Testis (tissue), 3 donors: Measurements from ENCODE around the gene DNHD1. TPM values are rescaled to one million over a fixed set of nuclear protein-coding genes. Genes with fewer than 3 reads are reported as not detected.

Experiments used
- DNase-seq: peaks from one replicate; pipeline ENCODE4 v3.0.0-alpha.2; 2019
- H3K27ac ChIP-seq, 2 donors: fragments of 200-600 bp; sonication (generic); one replicate each; pipeline ENCODE4 v1.5.1; 2019
- H3K27me3 ChIP-seq: fragments of 200-600 bp; sonication (generic); one replicate; pipeline ENCODE4 v1.5.1; 2019
- H3K36me3 ChIP-seq: fragments of 200-600 bp; sonication (generic); one replicate; pipeline ENCODE4 v1.5.1; 2017; ENCODE audit warnings: low read depth; ENCODE audit errors: missing control alignments
- H3K4me1 ChIP-seq: fragments of 200-600 bp; sonication (generic); one replicate; pipeline ENCODE4 v1.5.1; 2019
- H3K4me3 ChIP-seq, 2 donors: fragments of 200-600 bp; sonication (generic); one replicate each; pipeline ENCODE4 v1.5.1; 2017 to 2019
- H3K9me3 ChIP-seq: fragments of 200-600 bp; sonication (generic); one replicate; pipeline ENCODE4 v1.5.1; 2017
- CTCF ChIP-seq, 3 experiments: fragments of 450-650 bp in 2 of 3; fragments of 200-600 bp in 1 of 3; sonication (generic) in 1 of 3; IDR thresholded peaks; one replicate each; pipeline ENCODE4 v1.5.1; 2016 to 2019; ENCODE audit warnings: antibody characterized with exemption in 3 of 3, mild to moderate bottlenecking in 2 of 3, moderate library complexity in 1 of 3
- POLR2A ChIP-seq: fragments of 450-650 bp; IDR thresholded peaks from one replicate; pipeline ENCODE4 v1.6.1; 2017; ENCODE audit warnings: antibody characterized with exemption, mild to moderate bottlenecking, moderate library complexity
- WGBS, 2 donors: methylation state at CpG; one replicate each; pipeline ENCODE4 v1.1.5; 2018; 5-methylcytosine and 5-hydroxymethylcytosine counted together
- intact Hi-C: fragments of 100-400 bp; cut with DNase I; formaldehyde crosslinking; loops from one replicate; pipeline ENCODE4 v1.15.1; 2023; ENCODE audit warnings: low total_unique reads
- polyA plus RNA-seq: library from polyadenylated mRNA; stranded (reverse); fragments of 350-450 nt; fragmentation: Illumina TruSeq; extraction: RNeasy Lipid Tissue Mini Kit (QIAGEN cat#74804); gene quantifications from one replicate; pipeline ENCODE4 v1.2.3, GENCODE V29; 2014; ENCODE audit warnings: low read depth, low replicate concordance; ENCODE audit not compliant: insufficient read depth
- total RNA-seq, 2 donors: library from RNA; depleted of rRNA; stranded (reverse); fragments of >200 nt; gene quantifications; one replicate each; pipeline ENCODE4 v1.2.3, GENCODE V29; 2016

The DNHD1 gene
- total and polyA plus RNA-seq, 3 donors from 2014 or later = 66.3 to 103 (median 83.2) TPM

DNA sequence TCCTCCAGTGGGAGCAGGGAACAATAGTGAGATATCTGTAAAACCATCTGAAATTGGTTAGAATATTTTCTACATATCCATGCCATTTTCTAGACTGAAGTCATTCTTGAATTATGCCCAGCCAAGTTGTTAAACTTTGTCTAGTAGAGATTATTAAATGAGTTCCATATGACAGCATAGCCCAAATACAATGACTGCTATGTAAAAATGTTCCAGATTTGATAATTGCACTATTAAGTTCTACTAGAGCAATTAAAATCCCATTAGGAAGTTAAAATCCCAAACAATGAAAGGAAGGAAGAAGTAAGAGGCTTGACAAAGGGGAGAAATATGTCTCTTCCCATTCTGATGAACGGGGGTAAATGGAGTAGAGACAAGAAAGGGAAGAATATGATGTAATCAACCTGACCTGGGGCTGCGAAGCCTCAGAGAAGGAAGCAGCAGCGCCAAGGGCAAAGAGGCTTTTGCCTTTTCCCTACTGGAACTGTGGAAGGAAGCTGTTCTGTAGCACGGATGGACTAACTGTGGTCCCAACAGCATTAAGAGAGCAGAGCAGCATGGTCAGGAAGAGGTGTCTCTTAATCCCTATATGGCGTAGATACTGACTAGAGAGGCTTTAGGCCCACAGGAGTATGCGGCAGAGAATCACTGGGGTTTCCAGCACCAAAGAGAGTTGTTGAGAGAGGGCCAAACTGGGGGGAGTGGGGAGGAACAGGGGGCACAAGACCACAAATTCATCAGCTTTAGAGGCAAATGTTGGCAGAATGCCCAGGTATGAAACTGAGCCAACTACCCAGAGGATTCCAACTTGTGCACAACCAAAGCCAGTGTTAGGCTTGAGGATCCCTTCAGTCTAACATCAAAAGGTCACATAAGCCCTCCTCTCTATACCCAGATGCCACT lies 79.6 kb downstream of the DNHD1 start:
- no peak for DNase-seq
- intact Hi-C loops = no loop called here
- Histone ChIP-seq H3K9me3 (no peaks in the 10 kb centered on the region), H3K4me1 (no peaks in the 10 kb centered on the region), H3K27ac (no peak overlapping the region), H3K36me3 (no peaks in the 10 kb centered on the region), H3K4me3 (no peak overlapping the region), H3K27me3 (no peaks in the 10 kb centered on the region)
- TF ChIP-seq POLR2A (no peak), CTCF (IDR thresholded peaks at IDR 0.05) (no peak)
- 58 to 68% methylated on average over 5 of the region's 6 CpGs for WGBS, 2 donors

GRCh38 chr11:6578134-6578533 lies 81.1 kb downstream of the DNHD1 start:
- Histone ChIP-seq H3K4me1 (no peaks in the 10 kb centered on the region), H3K27me3 (no peaks in the 10 kb centered on the region), H3K4me3 (no peak overlapping the region), H3K9me3 (no peaks in the 10 kb centered on the region), H3K36me3 (no peaks in the 10 kb centered on the region), H3K27ac (no peak overlapping the region)
- 92 to 100% methylated on average over 1 of the region's 1 CpG for WGBS, 2 donors
- intact Hi-C loops = no loop called here
- no peak for DNase-seq
- no peak for TF ChIP-seq POLR2A
- no peak for TF ChIP-seq CTCF (IDR thresholded peaks at IDR 0.05)

DNA sequence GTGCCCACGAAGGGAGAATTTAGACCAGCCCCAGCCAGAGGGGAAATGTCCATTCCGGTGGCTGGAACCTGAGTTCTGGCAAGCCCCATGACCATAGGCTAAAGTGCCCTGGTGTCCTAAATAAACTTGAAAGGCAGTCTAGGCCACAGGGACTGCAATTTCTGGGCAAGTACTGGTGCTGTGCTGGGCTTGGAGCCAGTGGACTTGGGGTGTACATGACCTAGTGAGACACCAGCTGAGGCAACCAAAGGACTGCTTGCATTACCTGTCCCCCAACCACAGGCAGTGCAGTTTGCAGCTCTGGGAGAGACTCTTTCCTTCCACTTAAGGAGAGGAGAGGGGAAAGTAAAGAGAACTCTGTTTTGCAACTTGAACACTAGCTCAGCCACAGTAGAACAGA lies 82.6 kb downstream of the DNHD1 start:
- intact Hi-C loops = no loop called here
- H3K4me3 ChIP-seq = no peak overlapping the region
- H3K27ac ChIP-seq = no peak overlapping the region
- no peaks in the 10 kb centered on the region for H3K9me3 ChIP-seq
- H3K36me3 ChIP-seq = no peaks in the 10 kb centered on the region
- no peak for DNase-seq
- TF ChIP-seq POLR2A = no peak
- 92 to 94% methylated on average over 2 of the region's 2 CpGs for WGBS, 2 donors
- H3K27me3 ChIP-seq = no peaks in the 10 kb centered on the region
- H3K4me1 ChIP-seq = no peaks in the 10 kb centered on the region

- DNase-seq = no peak
- no peaks in the 10 kb centered on the region for H3K27me3 ChIP-seq
- H3K9me3 ChIP-seq = no peaks in the 10 kb centered on the region
- no peak overlapping the region for H3K4me3 ChIP-seq
- TF ChIP-seq POLR2A (no peak), CTCF (IDR thresholded peaks at IDR 0.05) (no peak)
- H3K27ac ChIP-seq = no peak overlapping the region
- no peaks in the 10 kb centered on the region for H3K4me1 ChIP-seq
- intact Hi-C loops = no loop called here
- 95 to 98% methylated on average over 1 of the region's 1 CpG for WGBS, 2 donors
- H3K36me3 ChIP-seq = no peaks in the 10 kb centered on the region
Measured at GRCh38 chr11:6583584-6583983, 86.5 kb downstream of the DNHD1 start.

DNA sequence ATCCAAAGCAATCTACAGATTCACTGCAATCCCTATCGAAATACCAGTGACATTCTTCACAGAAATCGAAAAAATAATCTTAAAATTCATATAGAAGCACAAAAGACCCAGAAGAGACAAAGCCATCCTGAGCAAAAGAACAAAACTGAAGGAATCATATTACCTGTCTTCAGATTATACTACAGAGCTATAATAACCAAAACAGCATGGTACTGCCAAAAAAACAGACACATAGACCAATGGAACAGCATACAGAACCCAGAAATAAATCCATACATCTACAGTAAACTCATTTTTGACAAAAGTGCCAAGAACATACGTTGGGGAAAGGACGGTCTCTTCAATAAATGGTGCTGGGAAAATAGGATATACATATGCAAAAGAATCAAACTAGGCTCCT lies 87.4 kb downstream of the DNHD1 start:
- Histone ChIP-seq H3K27ac (no peak overlapping the region), H3K9me3 (no peaks in the 10 kb centered on the region), H3K36me3 (no peaks in the 10 kb centered on the region), H3K4me1 (no peaks in the 10 kb centered on the region), H3K27me3 (no peaks in the 10 kb centered on the region), H3K4me3 (no peak overlapping the region)
- DNase-seq = no peak
- no peak for TF ChIP-seq POLR2A
- no peak for TF ChIP-seq CTCF (IDR thresholded peaks at IDR 0.05)
- WGBS, 2 donors = 94 to 95% methylated on average over 4 of the region's 4 CpGs
- intact Hi-C loops = no loop called here
